SK-N-MC (cell line): ENCODE results near the gene SIGLEC8.

ENCODE experiments used
- DNase-seq: peaks from one replicate; pipeline ENCODE4 v3.0.0-alpha.2; 2011; ENCODE audit warnings: low read depth, low spot score
- H3K27ac ChIP-seq: fragments of 200-600 bp; sonication (generic); 2 replicates; pipeline ENCODE4 v1.5.1; 2016; ENCODE audit warnings: mixed run types
- H3K36me3 ChIP-seq: fragments of 200-600 bp; sonication (generic); 2 replicates; pipeline ENCODE4 v1.6.1; 2017; ENCODE audit warnings: antibody characterized with exemption, low read length, mixed read lengths; ENCODE audit not compliant: insufficient read depth
- H3K4me3 ChIP-seq: fragments of 200-600 bp; sonication (generic); 2 replicates; pipeline ENCODE4 v1.5.1; 2016
- H3K9ac ChIP-seq: fragments of 200-600 bp; sonication (generic); 2 replicates; pipeline ENCODE4 v1.8.0; 2017; ENCODE audit warnings: mixed run types, mixed read lengths; ENCODE audit not compliant: insufficient read length
- H3K9me3 ChIP-seq: fragments of 200-600 bp; sonication (generic); 2 replicates; pipeline ENCODE4 v1.6.1; 2017; ENCODE audit warnings: low read depth, mild to moderate bottlenecking, antibody characterized with exemption, low read length, moderate library complexity, mixed read lengths
- EZH2 ChIP-seq: fragments of 200-600 bp; sonication (generic); IDR thresholded peaks from one replicate; pipeline ENCODE4 v1.6.1; 2017; ENCODE audit warnings: antibody characterized with exemption
- FOXP2 ChIP-seq: optimal IDR thresholded peaks from 2 replicates; pipeline ENCODE3; 2011; ENCODE audit warnings: mild to moderate bottlenecking, moderate library complexity; ENCODE audit not compliant: insufficient read depth; ENCODE audit errors: extremely low read length, control extremely low read depth
- POLR2AphosphoS5 ChIP-seq: IDR thresholded peaks from 2 replicates; pipeline ENCODE4 v1.6.1; 2012; ENCODE audit warnings: mild to moderate bottlenecking, low read depth, low read length, borderline replicate concordance

Gene SIGLEC8

GRCh38 chr19:51491586-51491985 is 33.3 kb upstream of the SIGLEC8 start:
- H3K9ac ChIP-seq = no peak overlapping the region
- DNase-seq = no peak
- no peak overlapping the region for H3K4me3 ChIP-seq
- TF ChIP-seq EZH2 (no peak), FOXP2 (no peak), POLR2AphosphoS5 (no peak)
- H3K9me3 ChIP-seq = no peaks in the 10 kb centered on the region
- H3K27ac ChIP-seq = no peak overlapping the region
- H3K36me3 ChIP-seq = no peaks in the 10 kb centered on the region

- Histone ChIP-seq H3K36me3 (no peaks in the 10 kb centered on the region), H3K9me3 (no peaks in the 10 kb centered on the region), H3K4me3 (no peak overlapping the region), H3K27ac (no peak overlapping the region), H3K9ac (no peak overlapping the region)
- TF ChIP-seq FOXP2 (no peak), POLR2AphosphoS5 (no peak), EZH2 (no peak)
- no peak for DNase-seq
Observed at GRCh38 chr19:51490676-51491075, 32.4 kb upstream of the SIGLEC8 start.

GRCh38 chr19:51489113-51489512 is 30.9 kb upstream of the SIGLEC8 start:
- Histone ChIP-seq H3K9ac (no peak overlapping the region), H3K27ac (no peak overlapping the region), H3K9me3 (no peaks in the 10 kb centered on the region), H3K4me3 (no peak overlapping the region), H3K36me3 (no peaks in the 10 kb centered on the region)
- no peak for DNase-seq
- TF ChIP-seq EZH2 = no peak
- no peak for TF ChIP-seq POLR2AphosphoS5
- no peak for TF ChIP-seq FOXP2

GRCh38 chr19:51488491-51488890 is 30.2 kb upstream of the SIGLEC8 start:
- Histone ChIP-seq H3K36me3 (no peaks in the 10 kb centered on the region), H3K9ac (no peak overlapping the region), H3K4me3 (no peak overlapping the region), H3K27ac (no peak overlapping the region), H3K9me3 (no peaks in the 10 kb centered on the region)
- no peak for DNase-seq
- TF ChIP-seq FOXP2 (no peak), POLR2AphosphoS5 (no peak), EZH2 (no peak)

- Histone ChIP-seq H3K9ac (no peak overlapping the region), H3K4me3 (no peak overlapping the region), H3K27ac (no peak overlapping the region), H3K36me3 (no peaks in the 10 kb centered on the region), H3K9me3 (no peaks in the 10 kb centered on the region)
- DNase-seq = no peak
- no peak for TF ChIP-seq POLR2AphosphoS5
- no peak for TF ChIP-seq EZH2
- no peak for TF ChIP-seq FOXP2
Observed at GRCh38 chr19:51485960-51486660, 27.9 kb upstream of the SIGLEC8 start.

- TF ChIP-seq FOXP2 (no peak), EZH2 (no peak)
- no peak overlapping the region for H3K9ac ChIP-seq
- no peak overlapping the region for H3K4me3 ChIP-seq
- no peak overlapping the region for H3K27ac ChIP-seq
- H3K9me3 ChIP-seq = no peaks in the 10 kb centered on the region
- no peak for DNase-seq
- no peaks in the 10 kb centered on the region for H3K36me3 ChIP-seq
Observed at GRCh38 chr19:51480590-51480989, 22.3 kb upstream of the SIGLEC8 start.

GRCh38 chr19:51479531-51480331 is 21.5 kb upstream of the SIGLEC8 start:
- Histone ChIP-seq H3K36me3 (no peaks in the 10 kb centered on the region), H3K9ac (no peak overlapping the region), H3K4me3 (no peak overlapping the region), H3K9me3 (no peaks in the 10 kb centered on the region), H3K27ac (no peak overlapping the region)
- DNase-seq = no peak
- TF ChIP-seq EZH2 = no peak
- no peak for TF ChIP-seq FOXP2

- Histone ChIP-seq H3K27ac (no peak within 1 kb of the TSS), H3K9ac (no peak within 1 kb of the TSS), H3K36me3 (no peaks in the 10 kb centered on the region), H3K9me3 (no peaks in the 10 kb centered on the region), H3K4me3 (no peak within 1 kb of the TSS)
- DNase-seq = no peak
- TF ChIP-seq POLR2AphosphoS5 (no peak), FOXP2 (no peak)
Observed at GRCh38 chr19:51478381-51479234, 20.4 kb upstream of the SIGLEC8 start, which contains the start of gene CEACAM18. Gene CEACAM18 (plus strand): TSS chr19:51478539.
